HG03097 (cell line): ENCODE data around the gene IGDCC3.
"Not testable (repeated sequence)": the region's sequence is repeated elsewhere in the genome, so short reads cannot be mapped to it uniquely, and the experiment has no call there.

Experiments
- ATAC-seq: cut with Tn5 transposase; IDR thresholded peaks from one replicate; pipeline ENCODE4 v1.9.1; 2021; ENCODE audit not compliant: unreplicated experiment, low FRiP score

Gene IGDCC3

DNA sequence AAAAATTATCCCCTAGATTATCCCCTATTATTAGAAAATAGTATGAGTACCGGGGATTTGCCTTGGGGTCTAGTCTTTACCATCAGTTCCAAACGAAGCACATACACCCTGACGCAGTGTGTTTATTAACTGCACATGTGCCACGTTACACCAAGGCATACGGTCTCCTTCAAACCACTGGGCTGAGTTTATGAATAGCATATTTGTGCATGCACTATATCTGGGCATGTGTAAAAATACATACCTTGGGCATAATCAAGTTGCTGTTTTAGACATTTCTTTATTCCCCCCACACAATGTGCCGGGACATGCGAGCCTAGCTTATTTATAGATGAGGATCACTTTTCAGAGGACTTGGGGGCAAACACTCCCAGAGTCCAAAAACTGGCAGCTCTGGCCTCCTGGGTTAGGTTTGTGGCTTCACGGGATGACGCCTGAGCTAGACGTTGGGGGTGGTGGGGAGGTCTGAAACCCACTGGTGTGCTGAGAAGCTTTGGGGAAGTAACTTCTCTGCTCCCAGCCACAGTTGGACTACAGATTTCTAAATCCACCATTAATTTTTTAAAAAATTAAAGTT lies 28.7 kb upstream of the IGDCC3 start:
- ATAC-seq = no peak

DNA sequence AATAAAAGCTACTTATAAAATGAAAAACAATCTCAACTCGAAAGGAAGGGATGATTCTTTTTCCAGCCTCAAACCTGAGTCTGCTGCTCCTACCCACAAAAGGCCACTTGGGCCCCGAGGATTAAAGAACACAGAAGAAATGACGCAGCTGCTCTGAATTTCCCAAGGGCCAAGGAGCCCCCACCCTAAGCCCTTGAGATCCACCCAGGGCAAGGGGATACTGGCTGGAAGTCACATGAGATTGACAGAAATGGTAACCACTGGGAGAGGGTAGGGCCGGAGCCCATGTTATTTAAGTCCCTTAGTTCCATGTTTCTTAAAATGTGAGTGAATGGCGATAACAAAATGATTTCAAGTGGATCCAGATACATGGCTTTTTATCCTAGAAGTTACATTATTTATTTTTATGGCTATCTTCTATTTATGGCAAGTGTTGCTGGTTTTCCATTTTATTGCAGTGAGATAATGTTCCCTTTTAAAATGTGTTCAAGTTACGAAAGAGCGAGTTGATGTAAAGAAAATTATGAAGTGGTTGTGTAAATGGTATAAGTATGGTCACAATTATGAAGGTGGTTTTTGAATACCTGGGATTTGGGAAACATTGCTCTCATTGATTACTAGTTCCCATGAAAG lies 28.1 kb upstream of the IGDCC3 start:
- no peak for ATAC-seq

DNA sequence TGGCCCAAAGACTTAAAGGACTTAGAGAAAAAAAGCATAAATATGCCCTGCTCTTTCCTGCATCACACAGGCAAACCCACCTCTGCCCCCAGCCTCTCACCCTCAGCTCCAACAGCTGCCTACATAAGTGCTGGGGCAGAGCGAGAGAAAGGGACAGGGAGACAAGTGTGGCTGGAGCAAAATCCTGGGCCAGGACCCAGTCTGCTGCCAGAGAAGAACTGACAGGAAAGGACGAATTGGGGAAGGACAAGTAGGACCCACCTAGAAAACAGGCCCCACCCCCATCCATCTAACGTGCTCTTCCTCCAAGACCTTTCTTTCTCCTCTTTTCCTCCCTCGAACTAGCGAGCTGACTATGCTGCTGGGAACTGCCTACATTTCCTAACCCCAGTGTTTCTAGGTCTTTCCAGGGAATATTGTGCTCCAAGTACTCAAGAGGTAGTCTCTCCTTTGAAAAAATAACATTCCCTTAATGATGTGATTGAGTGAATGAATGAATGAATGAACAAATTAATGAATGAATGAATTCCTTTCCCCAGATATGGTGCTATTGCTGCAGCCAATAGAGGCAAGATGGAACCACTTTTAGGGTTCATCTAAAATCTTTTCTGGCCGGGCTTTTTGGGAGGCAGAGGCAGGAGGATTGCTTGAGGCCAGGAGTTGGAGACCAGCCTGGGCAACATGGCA lies 26.5 kb upstream of the IGDCC3 start:
- no peak for ATAC-seq

DNA sequence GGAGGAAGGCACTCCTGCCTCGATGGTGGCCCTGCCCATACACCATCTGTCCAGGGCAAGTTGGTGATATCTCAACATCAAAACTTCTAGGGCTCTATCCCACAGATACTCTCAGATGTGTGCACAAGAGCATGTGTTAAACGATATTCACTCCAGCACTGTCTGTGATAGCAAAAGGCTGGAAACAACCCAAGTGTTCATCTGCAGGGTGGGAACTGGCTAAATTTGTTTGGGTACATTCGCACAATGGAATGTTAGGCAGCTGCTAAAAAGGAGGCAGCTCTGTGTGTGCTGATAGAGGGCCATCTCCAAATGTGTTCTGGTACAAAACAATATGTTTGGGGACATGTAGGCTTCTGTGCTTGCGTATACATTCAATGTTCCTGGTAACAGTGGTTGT lies 25.2 kb upstream of the IGDCC3 start:
- no peak for ATAC-seq

DNA sequence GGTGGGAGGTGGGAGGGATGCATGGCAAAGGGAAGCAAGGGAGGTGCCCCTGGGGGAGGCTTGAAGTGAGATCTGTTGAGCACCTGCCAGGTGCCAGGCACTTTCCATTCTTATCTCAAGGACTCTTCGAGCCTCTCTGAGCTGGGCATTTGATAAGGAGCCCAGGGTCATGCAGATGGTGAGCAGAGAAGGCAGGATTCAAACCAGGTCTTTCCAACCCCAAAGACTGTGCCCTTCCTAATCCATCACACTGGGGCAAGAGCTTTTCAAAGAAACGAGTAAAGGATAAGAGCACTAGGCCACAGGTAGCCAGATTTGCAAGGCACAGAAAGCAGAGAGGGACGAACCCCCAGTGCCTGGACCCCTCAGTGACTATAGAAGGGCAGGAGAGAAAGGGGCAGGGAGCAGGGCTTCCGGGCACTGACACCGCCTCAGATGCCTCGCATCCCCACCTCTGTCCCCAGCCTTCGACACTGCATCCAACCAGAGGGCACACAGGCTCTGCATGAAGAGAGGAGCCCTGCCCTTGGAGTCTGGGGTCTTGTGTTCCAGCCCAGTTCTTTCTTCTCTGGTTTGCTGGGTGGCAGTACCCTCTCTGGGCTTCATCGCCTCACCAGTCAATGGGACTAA lies 23.9 kb upstream of the IGDCC3 start:
- no peak for ATAC-seq

DNA sequence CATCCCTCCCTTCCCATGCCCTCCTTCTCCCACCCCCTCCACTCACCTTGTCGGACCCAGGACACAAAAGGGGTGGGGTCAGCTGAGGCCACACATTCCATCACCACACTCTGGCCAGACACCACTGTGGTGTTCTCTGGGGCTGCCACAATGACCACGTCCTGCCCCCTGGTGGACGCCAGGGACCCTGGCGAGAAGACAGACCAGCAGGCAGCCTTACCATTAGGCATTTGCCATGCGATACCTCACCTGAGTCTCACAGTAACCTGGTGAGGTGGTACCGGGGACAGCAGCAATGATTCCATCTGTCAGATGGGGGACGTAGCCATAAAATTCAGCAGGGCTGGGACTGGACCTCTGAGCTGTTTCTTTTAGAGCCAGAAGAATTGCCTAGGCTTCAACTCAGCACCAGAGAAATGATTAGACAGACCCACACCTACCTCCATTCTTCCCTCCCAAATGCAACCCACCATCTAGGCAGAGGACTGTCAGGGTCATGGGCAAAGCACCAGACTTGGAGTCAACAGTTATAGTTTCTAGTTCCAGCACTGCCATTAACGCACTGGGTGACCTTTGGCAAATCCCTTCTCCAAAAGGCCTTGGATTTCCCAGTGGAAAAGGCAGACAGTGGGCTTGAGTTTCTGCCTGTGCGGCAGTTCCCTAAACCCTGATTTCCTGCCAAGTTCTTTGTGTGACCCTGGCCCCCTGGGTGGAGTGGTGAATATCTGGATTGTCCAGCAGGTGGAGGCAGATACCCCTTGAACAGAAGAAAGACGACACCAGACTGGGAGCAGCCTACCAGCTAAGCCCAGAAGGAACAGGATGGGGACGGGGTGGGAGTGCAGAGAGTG lies 23.2 kb upstream of the IGDCC3 start:
- ATAC-seq = no peak

DNA sequence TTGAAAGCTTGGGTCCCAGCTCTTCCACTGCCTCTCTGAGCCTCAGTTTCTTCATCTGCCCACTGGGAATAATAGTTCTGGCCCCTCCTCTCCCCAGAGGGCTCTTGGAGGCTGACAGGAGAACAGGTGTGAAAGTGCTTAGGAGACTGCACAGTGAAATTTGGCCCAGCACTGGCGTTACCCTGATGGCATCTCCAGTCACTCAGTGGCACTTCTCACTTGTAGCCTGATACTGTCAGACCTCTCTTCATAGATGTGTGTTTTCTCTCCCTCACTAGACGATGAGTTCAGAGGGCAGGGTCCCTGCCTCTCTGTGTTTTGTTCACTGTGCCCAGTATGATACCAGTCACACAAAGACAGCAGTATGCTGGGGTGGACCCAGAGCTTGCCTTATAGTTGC lies 22.2 kb upstream of the IGDCC3 start:
- no peak for ATAC-seq

DNA sequence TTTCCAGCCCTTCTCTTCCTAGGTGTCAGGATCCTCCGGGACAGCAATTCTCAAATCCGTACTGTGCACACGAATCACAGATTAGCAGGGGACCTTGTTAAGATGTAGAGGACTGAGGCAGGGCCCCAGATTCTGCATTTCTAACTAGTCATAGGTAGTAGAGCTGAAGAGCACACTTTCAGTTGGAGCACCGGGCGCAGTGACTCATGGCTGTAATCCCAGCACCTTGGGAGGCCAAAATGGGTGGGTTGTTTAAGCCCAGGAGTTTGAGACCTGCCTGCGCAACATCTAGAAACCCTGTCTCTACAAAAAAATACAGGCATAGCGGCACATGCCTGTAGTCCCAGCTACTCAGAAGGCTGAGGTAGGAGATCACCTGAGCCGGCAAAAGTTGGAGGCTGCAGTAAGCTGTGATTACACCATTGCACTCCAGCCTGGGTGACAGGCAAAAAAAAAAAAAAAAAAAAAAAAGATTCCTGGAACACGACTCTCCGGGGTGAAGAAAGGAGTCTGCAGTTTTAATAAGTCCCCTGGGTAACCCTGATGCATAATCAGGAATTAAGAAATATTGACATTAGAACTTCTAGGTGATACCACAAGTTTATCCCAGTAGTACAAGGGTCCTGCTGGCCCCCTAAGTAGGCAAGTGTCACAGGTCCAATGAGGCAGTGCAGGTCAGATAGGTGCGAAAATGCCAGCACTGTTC lies 21.4 kb upstream of the IGDCC3 start:
- ATAC-seq = no peak

DNA sequence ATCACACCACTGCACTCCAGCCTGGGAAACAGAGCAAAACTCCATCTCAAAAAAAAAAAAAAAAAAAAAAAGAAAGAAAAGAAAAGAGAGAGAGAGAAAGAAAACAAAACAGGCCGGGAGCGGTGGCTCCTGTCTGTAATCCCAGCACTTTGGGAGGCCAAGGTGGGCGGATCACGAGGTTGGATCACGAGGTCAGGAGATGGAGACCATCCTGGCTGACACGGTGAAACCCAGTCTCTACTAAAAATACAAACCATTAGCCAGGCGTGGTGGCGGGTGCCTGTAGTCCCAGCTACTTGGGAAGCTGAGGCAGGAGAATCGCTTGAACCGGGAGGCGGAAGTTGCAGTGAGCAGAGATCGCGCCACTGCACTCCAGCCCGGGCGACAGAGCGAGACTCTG lies 20.7 kb upstream of the IGDCC3 start:
- not testable (repeated sequence) for ATAC-seq

DNA sequence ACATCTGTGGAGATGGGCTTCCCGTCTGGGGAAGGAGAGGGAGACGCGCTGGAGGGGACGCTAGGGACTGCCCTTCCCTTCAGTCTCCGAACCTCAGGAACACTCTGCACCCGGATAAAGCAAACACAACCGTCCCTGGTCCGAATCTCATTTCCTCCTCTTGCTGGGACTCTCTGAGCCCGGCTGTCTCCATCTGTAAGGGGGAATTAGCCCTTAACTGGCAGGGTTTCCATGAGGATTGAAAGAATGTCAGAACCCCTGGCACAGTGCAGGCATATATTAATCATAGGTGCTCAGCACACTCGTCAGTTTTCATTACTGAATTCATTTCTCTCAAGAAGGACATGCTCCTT lies 19.1 kb upstream of the IGDCC3 start:
- no peak for ATAC-seq

DNA sequence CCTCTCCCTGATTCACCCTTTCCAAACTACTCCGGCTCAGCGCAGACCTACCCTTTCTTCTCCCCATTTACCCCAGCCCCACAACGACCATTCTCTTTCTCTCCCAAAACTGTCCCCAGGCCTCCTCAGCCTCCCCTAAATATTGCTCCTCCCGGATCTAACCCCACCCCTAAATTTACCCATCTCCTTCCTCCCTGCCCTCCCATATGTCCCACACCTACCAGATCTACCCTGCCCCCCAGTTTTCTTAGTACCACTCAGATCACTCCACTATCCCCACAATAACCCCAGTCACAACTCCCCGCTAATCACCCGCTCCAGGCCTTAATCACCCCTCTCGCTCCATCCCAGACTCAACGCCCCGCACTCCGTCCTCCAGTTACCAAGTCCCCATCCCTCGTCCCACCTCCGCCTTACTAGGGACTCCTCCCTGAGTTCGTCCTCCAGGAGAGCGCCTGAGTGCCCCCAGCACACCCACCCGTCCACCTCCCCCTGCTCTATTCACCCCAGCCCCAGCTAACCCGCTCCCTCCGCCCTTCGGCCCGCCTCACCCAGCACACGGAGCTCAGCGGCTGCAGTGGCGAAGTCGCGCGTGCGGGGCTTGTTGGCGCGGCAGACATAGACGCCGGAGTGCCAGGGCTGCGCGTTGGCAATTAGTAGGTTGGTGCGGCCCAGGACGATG lies 18.6 kb upstream of the IGDCC3 start:
- no peak for ATAC-seq

DNA sequence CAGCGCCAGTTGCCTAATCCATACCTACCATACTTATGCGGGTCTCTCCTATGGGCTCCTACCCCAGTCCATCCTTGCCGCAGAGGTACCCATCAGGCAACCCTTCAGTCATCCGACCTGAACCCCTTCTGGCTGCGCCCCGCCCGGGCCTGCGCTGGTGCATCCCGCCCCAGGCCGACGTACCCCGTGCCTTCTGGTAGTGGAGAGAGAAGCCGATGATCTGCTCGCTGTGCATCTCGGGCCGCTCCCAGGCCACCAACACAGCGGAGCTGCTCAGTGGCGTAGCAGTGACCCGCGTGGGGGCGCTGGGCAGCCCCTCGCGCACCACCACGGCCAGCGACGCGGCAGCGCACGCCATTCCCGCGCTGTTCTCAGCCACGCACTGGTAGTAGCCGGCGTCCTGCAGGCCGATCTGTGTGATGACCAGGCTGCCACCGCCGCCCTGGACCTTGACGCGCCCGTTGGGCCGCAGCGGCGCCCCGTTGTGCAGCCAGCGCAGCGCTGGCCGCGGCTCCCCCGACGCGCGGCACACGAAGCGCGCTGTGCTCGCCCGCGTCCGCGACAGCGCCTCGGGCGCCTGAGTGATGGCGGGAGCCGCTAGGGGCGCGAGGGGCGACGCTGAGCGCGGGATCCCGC lies 17.9 kb upstream of the IGDCC3 start:
- no peak for ATAC-seq

DNA sequence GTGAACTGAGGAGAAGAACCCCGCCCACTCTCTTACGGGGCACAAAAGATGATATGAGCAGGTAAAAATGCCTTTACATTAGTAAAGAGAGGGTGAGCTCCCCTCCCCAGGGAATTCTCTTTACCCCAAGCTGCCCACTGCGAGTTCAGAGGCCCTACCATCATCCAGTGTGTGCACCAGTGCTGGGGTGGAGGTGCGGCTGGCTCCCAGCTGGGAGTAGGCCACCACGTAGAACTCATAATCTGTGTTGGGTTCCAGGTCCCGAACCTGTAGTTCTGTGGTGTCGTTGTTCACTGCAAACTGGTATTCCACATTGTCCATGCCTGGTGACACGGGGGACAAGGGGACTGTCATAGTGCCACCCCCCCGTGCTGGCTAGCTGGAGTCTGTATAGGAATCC lies 17.1 kb upstream of the IGDCC3 start:
- no peak for ATAC-seq

DNA sequence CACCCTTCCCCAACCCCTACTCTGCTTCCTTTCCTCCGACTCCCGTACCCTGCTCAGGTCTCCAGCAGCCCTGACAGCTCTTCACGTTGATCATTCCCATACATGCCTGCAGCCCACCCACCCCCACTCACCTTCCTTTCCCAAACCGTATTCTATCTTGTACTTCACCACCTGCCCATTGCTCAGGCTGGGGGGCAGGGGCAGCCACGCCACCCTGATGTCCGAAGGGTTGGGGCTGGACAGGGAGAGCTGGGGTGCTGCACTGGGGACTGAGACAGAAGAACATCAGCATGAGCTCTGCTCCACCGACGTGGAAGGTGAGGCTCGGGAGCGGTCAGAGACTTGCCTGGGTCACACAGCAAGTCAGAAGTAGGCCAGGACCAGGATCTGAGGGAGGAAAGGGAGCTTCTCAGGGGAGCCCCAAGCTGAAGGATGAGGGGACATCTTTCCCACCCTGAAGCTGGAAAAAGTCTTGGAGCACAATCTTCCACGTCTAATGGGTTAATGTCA lies 16.5 kb upstream of the IGDCC3 start:
- ATAC-seq = no peak

DNA sequence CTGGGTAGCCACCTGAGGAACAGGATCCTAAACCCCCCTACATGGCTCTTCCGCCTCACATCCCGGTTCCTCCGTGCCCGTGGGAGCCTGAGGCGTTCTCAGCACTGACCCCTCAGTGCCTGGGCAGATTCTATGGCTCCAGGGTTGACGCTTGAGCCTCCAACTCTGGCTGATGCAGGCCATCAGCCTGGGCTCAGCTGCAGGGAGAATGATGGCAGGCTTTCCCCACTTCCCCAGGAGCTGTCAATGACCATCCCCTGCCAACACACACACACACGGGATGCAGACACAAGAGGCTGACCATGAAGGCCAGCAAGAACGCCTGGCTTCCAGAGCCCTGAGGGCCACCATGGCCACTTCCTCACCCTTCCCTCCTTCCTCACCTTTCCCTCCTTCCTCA lies 15.8 kb upstream of the IGDCC3 start:
- no peak for ATAC-seq

DNA sequence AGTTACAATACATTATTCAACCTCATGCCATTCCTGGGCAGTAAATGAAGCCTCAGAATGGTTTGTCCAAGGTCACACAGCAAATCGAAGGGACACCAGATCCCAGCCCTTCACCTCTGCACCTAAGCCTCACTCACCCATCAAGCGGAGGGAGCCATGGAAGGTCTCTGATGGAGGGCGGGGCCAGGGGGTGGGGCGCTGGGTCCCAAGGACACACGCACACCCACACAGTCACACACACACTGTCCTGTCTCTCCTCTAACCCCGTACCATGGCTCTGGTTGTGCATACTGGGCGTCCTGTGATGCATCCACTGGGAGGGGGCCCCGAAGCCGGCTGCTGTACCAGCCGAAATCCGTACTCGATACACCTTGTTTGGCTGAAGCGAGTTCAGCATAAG lies 15.3 kb upstream of the IGDCC3 start:
- no peak for ATAC-seq

DNA sequence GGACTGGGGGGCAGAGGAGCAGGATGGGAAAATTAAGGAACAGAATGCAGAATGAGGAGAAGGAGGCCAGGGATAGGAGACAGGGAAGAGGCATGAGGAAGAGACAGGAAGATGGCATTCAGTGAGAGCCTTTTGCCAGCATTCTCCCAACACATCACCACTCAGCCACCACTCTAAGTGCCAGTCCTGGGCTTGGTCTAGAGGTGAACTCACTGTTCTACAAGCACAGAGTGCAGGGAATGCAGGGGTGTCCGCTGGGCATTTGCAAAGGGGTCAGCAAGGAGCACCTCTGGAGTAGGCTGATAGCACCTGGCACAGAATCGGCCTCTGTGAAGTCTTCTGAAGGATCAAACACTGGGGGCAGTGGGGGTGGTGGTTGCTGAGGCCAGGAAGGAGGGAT lies 14.6 kb upstream of the IGDCC3 start:
- no peak for ATAC-seq

DNA sequence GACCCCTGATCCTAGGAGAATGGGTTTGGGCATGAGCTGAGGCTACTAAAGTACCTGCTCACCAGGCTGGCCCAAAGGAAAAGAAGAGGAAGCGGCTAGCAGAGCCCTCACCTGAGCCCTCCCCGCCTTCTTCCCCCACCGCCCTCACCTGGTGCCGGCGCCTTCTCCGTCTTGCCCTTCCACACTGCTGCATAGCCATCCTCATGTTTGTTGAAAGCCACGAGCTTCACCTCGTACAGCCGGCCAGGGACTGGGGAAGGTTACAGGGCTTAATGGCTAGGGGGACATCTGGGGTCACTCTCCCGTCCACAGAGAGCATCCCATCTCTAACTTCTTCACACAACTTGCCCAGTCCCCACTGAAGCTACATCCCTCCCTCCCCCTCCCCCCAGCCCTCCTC lies 13.9 kb upstream of the IGDCC3 start:
- no peak for ATAC-seq

DNA sequence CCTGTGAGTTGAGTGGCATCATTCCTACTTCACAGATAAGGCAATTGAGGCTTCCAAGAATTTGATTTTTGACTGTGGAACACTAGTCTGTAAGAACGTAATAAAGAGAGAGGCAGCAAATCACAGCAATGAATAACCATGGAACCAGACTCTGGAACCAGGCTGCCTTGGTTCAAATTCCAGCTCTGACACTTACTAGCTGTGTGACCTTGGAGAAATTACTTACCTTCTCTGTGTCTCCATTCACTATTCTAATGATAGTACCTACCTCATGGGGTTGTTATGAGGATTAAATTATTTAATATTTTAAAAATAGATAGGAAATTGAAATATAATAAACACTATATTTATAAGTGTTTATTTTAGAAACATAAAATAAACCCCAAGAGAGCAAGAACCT lies 12.6 kb upstream of the IGDCC3 start:
- ATAC-seq = no peak
